Retinal pigment epithelial cell (primary cell): Measurements from ENCODE around the gene PRSS36.

Experiments used
- DNase-seq: peaks from one replicate; pipeline ENCODE4 v3.0.0-alpha.2; 2010; ENCODE audit warnings: low read depth
- H3K4me3 ChIP-seq: 2 replicates; pipeline ENCODE4 v1.5.1; 2011; ENCODE audit warnings: mild to moderate bottlenecking, low read length, control low read depth, moderate library complexity
- CTCF ChIP-seq: conservative IDR thresholded peaks from 2 replicates; pipeline ENCODE4 v1.5.1; 2011; ENCODE audit warnings: low read depth, low read length, control low read depth, inconsistent platforms

Gene PRSS36

GRCh38 chr16:31192856-31193642, 43.2 kb upstream of the PRSS36 start:
- no peak overlapping the region for H3K4me3 ChIP-seq
- TF ChIP-seq CTCF = no peak
- no peak for DNase-seq

- TF ChIP-seq CTCF = no peak
- H3K4me3 ChIP-seq = no peak overlapping the region
- no peak for DNase-seq
Measured at GRCh38 chr16:31191697-31192428, 42.0 kb upstream of the PRSS36 start.

- H3K4me3 ChIP-seq = no peak overlapping the region
- TF ChIP-seq CTCF = no peak
- DNase-seq = no peak
Measured at GRCh38 chr16:31190818-31191444, 41.1 kb upstream of the PRSS36 start.

- TF ChIP-seq CTCF = no peak
- DNase-seq = no peak
- no peak overlapping the region for H3K4me3 ChIP-seq
Measured at GRCh38 chr16:31190061-31190460, 40.2 kb upstream of the PRSS36 start.

- TF ChIP-seq CTCF = no peak
- no peak overlapping the region for H3K4me3 ChIP-seq
- no peak for DNase-seq
Measured at GRCh38 chr16:31189412-31189778, 39.5 kb upstream of the PRSS36 start.

- no peak for TF ChIP-seq CTCF
- no peak for DNase-seq
Measured at GRCh38 chr16:31188450-31189411, 38.9 kb upstream of the PRSS36 start.

More at GRCh38 chr16:31188450-31189411, 38.9 kb upstream of the PRSS36 start:
- no peak overlapping the region for H3K4me3 ChIP-seq
